HFFc6 (cell line): ENCODE results near the gene KRTAP1-1. TPM values are rescaled to one million over a fixed set of nuclear protein-coding genes. Genes with fewer than 3 reads are reported as not detected.
"Not testable (repeated sequence)": the region's sequence is repeated elsewhere in the genome, so short reads cannot be mapped to it uniquely, and the experiment has no call there.

Source experiments
- DNase-seq: peaks from one replicate; pipeline ENCODE4 v3.0.0-alpha.2; 2018
- H3K27ac Mint-ChIP-seq: 2 replicates; pipeline ENCODE4 v1.8.0; 2020; ENCODE audit warnings: mild to moderate bottlenecking, mixed read lengths
- H3K27me3 Mint-ChIP-seq: 2 replicates; pipeline ENCODE4 v1.8.0; 2021; ENCODE audit warnings: mild to moderate bottlenecking, moderate library complexity, mixed read lengths; ENCODE audit not compliant: insufficient read depth
- H3K36me3 Mint-ChIP-seq: 2 replicates; pipeline ENCODE4 v1.8.0; 2021; ENCODE audit warnings: low read depth, mixed read lengths
- H3K4me1 Mint-ChIP-seq: 2 replicates; pipeline ENCODE4 v1.8.0; 2020; ENCODE audit warnings: low read depth, mixed read lengths
- H3K4me3 Mint-ChIP-seq: 2 replicates; pipeline ENCODE4 v1.8.0; 2020; ENCODE audit warnings: mild to moderate bottlenecking, moderate library complexity, mixed read lengths
- H3K9me3 Mint-ChIP-seq: 2 replicates; pipeline ENCODE4 v1.8.0; 2020; ENCODE audit warnings: mild to moderate bottlenecking, mixed read lengths
- CTCF ChIP-seq: fragments of 200-600 bp; sonication (generic); IDR thresholded peaks from 2 replicates; pipeline ENCODE4 v1.5.0; 2021; ENCODE audit warnings: antibody characterized with exemption, mild to moderate bottlenecking
- total RNA-seq, 6 experiments: library from RNA; stranded (reverse); fragmentation: NEBNext Ultra II Directional; extraction: Animal tissue kit (Norgen Biotek cat#: 25700); gene quantifications; 2 replicates in 1 of 6; 3 replicates in 5 of 6; pipeline ENCODE4 v1.2.3, GENCODE V29; 2021

KRTAP1-1 gene
- total RNA-seq, 6 experiments from 2014 or later: 0.21 to 1.1 (median 0.50) TPM

GRCh38 chr17:41057547-41057946 is 16.3 kb upstream of the KRTAP1-1 start:
- Mint-ChIP-seq H3K27me3 (peaks cover 4% of the 10 kb centered on the region), H3K4me1 (peaks cover 88% of the 10 kb centered on the region), H3K27ac (peak overlapping the region; percentile 62), H3K36me3 (peaks cover 17% of the 10 kb centered on the region), H3K4me3 (no peak overlapping the region), H3K9me3 (peaks cover 6% of the 10 kb centered on the region; the same call in 1 of the 2 replicates)
- no peak for DNase-seq
- TF ChIP-seq CTCF: no peak

DNA sequence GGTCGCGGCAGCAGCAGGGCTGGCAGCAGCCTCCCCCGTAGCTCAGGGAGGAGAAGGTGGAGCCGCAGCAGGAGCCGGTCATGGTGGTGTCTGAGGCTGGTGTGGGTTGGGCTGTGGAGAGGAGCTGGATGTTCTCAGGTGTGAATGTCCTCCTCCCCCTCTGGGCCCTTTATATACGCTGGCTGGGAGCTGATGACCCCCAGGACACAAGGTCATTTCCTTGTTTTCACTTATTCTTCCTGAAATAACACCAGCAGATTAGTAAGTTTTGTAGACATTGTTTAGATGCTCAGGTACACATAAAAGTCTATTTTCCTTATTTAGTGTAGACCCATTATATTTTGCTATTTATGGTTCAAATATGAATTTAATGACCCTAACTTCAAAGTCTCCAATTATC is 13.9 kb upstream of the KRTAP1-1 start, which contains the start of gene KRTAP2-2:
Gene KRTAP2-2, minus strand, starts transcription at position 101 of the 400 bp plus-strand sequence. Its CDS starts 19 bp downstream, at position 82.
- not testable (repeated sequence) for H3K9me3 Mint-ChIP-seq, H3K4me3 Mint-ChIP-seq, H3K27me3 Mint-ChIP-seq, DNase-seq
- H3K4me1 Mint-ChIP-seq: peaks cover 80% of the 10 kb centered on the region
- peak within 1 kb of the TSS; percentile 48; the same call in 1 of the 2 replicates for H3K27ac Mint-ChIP-seq
- H3K36me3 Mint-ChIP-seq: peaks cover 24% of the 10 kb centered on the region

DNA sequence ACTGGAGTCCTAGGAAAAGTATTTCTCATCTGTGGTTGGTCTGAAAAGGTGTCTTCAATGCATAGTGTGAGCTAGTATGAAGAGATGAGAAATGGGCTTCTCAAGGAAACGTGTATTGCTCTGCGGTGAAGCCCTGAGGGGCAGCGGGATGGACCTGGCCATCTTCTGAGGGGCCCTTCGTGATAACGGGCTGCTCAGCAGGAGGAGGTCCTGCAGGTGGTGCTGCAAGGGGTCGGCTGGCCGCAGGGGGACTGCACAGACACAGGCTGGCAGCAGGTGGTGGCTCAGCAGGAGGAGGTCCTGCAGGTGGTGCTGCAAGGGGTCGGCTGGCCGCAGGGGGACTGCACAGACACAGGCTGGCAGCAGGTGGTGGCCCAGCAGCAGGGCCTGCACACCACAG is 13.3 kb upstream of the KRTAP1-1 start:
- not testable (repeated sequence) for H3K4me3 Mint-ChIP-seq, DNase-seq, H3K9me3 Mint-ChIP-seq, H3K27me3 Mint-ChIP-seq, H3K27ac Mint-ChIP-seq
- peaks cover 81% of the 10 kb centered on the region for H3K4me1 Mint-ChIP-seq
- H3K36me3 Mint-ChIP-seq: peaks cover 24% of the 10 kb centered on the region

DNA sequence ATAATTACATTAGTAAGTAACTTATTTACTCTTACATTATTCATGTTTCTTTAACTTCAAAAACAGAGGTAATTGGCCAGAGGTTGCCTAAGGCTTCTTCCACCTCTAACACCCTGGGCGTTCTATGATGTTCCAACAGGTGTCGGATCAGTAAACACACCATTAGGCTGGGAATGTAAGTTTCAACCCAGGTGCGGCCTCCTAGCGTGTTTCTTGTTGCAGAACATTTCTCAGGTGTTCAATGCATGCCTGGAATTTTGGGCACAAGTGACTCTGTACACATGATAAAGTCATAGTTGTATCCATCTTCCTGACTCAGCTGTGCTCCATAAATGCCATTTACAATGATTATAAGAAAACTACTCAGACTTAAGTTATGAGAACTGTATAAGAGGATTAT is 12.8 kb upstream of the KRTAP1-1 start:
- Mint-ChIP-seq H3K27me3 (peaks cover 1% of the 10 kb centered on the region; the same call in 1 of the 2 replicates), H3K27ac (peak overlapping the region; percentile 68; the same call in 1 of the 2 replicates), H3K4me1 (peaks cover 80% of the 10 kb centered on the region), H3K4me3 (no peak overlapping the region), H3K9me3 (peaks cover 6% of the 10 kb centered on the region; the same call in 1 of the 2 replicates), H3K36me3 (peaks cover 24% of the 10 kb centered on the region)
- TF ChIP-seq CTCF: no peak
- DNase-seq: no peak

- peak overlapping the region; percentile 68 for H3K27ac Mint-ChIP-seq
- peaks cover 1% of the 10 kb centered on the region for H3K27me3 Mint-ChIP-seq
- no peak for TF ChIP-seq CTCF
- H3K4me1 Mint-ChIP-seq: peaks cover 83% of the 10 kb centered on the region
- H3K36me3 Mint-ChIP-seq: peaks cover 23% of the 10 kb centered on the region
- DNase-seq: peak; percentile 79
- peaks cover 6% of the 10 kb centered on the region; the same call in 1 of the 2 replicates for H3K9me3 Mint-ChIP-seq
- no peak overlapping the region for H3K4me3 Mint-ChIP-seq
Measured at GRCh38 chr17:41052566-41052965, 11.3 kb upstream of the KRTAP1-1 start.

DNA sequence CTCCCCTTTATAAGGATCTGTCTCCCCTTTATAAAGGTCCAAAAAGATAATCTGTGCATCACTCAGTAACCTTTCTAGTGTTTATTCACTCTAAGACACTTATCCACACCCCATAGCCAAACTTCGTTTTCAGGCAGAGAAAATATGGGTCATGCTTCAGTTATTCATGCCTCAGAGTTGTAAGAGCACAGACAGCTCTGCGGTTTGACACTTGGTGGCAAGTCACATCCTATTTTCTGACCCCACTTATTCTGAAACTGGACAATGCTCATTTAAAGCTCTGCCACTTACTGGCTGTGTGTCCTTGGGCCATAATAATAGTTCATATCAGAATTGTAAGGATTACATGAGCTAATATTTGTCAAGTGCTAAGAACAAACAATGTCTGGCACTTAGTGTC is 7.9 kb upstream of the KRTAP1-1 start:
- Mint-ChIP-seq H3K27ac (peak overlapping the region; percentile 93), H3K9me3 (peaks cover 9% of the 10 kb centered on the region), H3K27me3 (peaks cover 1% of the 10 kb centered on the region), H3K4me3 (peak overlapping the region; percentile 69), H3K4me1 (peaks cover 70% of the 10 kb centered on the region), H3K36me3 (peaks cover 19% of the 10 kb centered on the region)
- TF ChIP-seq CTCF: no peak
- DNase-seq: peak; percentile 93

DNA sequence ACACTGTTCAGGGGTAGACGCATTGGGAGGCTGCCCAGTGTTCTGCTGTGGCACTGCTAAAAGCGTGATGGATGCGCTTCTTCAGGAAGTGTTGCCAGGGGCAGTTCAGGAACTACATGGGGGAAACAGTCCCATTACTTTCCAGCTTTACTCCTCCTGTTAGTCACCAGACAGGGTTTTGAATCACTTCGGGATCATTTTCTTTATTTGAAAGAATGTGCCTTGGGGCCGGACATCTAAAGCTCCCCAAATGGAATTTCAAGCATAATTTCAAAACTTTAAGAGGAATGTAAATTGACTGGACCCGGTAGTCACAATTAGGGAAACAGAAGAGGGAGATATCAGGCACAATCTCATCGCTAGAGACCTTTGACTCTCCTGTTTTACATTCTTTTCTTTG is 7.2 kb upstream of the KRTAP1-1 start:
- Mint-ChIP-seq H3K27ac (peak overlapping the region; percentile 93), H3K4me1 (peaks cover 70% of the 10 kb centered on the region), H3K27me3 (peaks cover 1% of the 10 kb centered on the region), H3K4me3 (peak overlapping the region; percentile 69), H3K36me3 (peaks cover 21% of the 10 kb centered on the region), H3K9me3 (peaks cover 10% of the 10 kb centered on the region)
- no peak for TF ChIP-seq CTCF
- peak; percentile 91 for DNase-seq

DNA sequence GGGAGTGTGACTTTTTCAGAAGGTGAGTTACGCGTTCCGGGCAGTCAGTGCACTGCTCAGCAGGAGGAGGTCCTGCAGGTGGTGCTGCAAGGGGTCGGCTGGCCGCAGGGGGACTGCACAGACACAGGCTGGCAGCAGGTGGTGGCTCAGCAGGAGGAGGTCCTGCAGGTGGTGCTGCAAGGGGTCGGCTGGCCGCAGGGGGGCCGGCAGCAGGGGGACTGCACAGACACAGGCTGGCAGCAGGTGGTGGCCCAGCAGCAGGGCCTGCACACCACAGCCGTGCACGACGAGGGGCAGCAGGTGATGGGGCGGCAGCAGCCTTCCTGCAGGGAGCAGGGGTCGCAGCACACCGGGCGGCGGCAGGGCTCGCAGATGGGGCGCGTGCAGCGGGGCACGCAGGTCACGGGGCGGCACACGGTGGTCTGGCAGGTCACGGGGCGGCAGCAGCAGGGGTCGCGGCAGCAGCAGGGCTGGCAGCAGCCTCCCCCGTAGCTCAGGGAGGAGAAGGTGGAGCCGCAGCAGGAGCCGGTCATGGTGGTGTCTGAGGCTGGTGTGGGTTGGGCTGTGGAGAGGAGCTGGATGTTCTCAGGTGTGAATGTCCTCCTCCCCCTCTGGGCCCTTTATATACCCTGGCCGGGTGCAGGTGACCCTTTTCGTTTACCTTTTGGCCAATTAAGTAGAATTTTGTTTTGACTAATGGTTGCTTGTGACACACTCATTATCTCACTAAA is 5.7 kb upstream of the KRTAP1-1 start, which contains the start of gene KRTAP2-1:
Gene KRTAP2-1, minus strand, starts transcription at position 582 of the 731 bp plus-strand sequence. Its CDS starts 49 bp downstream, at position 533.
- Mint-ChIP-seq H3K36me3 (peaks cover 24% of the 10 kb centered on the region), H3K27ac (peak within 1 kb of the TSS; percentile 93), H3K9me3 (peaks cover 14% of the 10 kb centered on the region), H3K4me1 (peaks cover 64% of the 10 kb centered on the region)
- DNase-seq, H3K27me3 Mint-ChIP-seq, H3K4me3 Mint-ChIP-seq: not testable (repeated sequence)
